ENCODE measurements around the gene KYNU. TPM values are rescaled to one million over a fixed set of nuclear protein-coding genes. Genes with fewer than 3 reads are reported as not detected.
"Not testable (repeated sequence)": the region's sequence is repeated elsewhere in the genome, so short reads cannot be mapped to it uniquely, and the experiment has no call there.

KYNU gene
- total RNA-seq, 1 experiment from 2014 or later: not detected

GRCh38 chr2:142901780-142902179 lies 24.3 kb downstream of the KYNU start:
- in situ Hi-C loops (cut with HindIII; ENCODE audit: low sequenced_read_pairs): no loop called here
- no peak for DNase-seq (ENCODE audit: low spot score)

GRCh38 chr2:142903726-142904125 lies 26.3 kb downstream of the KYNU start:
- DNase-seq (ENCODE audit: low spot score); in situ Hi-C loops (cut with HindIII; ENCODE audit: low sequenced_read_pairs): not testable (repeated sequence)

- in situ Hi-C loops (cut with HindIII; ENCODE audit: low sequenced_read_pairs): no loop called here
- no peak for DNase-seq (ENCODE audit: low spot score)
These were observed 30.2 kb downstream of the KYNU start for GRCh38 chr2:142907653-142908052.

GRCh38 chr2:142914507-142915313 lies 37.2 kb downstream of the KYNU start:
- DNase-seq (ENCODE audit: low spot score): no peak

GRCh38 chr2:142915502-142915901 lies 38.0 kb downstream of the KYNU start:
- in situ Hi-C loops (cut with HindIII; ENCODE audit: low sequenced_read_pairs): no loop called here
- no peak for DNase-seq (ENCODE audit: low spot score)

More at GRCh38 chr2:142914507-142915313, 37.2 kb downstream of the KYNU start:
- in situ Hi-C loops (cut with HindIII; ENCODE audit: low sequenced_read_pairs): no loop called here

GRCh38 chr2:142918624-142919023 lies 41.2 kb downstream of the KYNU start:
- in situ Hi-C loops (cut with HindIII; ENCODE audit: low sequenced_read_pairs): no loop called here
- no peak for DNase-seq (ENCODE audit: low spot score)

- no peak for DNase-seq (ENCODE audit: low spot score)
- in situ Hi-C loops (cut with HindIII; ENCODE audit: low sequenced_read_pairs): no loop called here
These were observed 43.1 kb downstream of the KYNU start for GRCh38 chr2:142920571-142920970.

GRCh38 chr2:142926445-142926844 lies 49.0 kb downstream of the KYNU start:
- in situ Hi-C loops (cut with HindIII; ENCODE audit: low sequenced_read_pairs): no loop called here
- no peak for DNase-seq (ENCODE audit: low spot score)

GRCh38 chr2:142930835-142931398 lies 53.5 kb downstream of the KYNU start:
- in situ Hi-C loops (cut with HindIII; ENCODE audit: low sequenced_read_pairs): no loop called here
- DNase-seq (ENCODE audit: low spot score): no peak

GRCh38 chr2:142933916-142934315 lies 56.5 kb downstream of the KYNU start:
- in situ Hi-C loops (cut with HindIII; ENCODE audit: low sequenced_read_pairs): no loop called here
- no peak for DNase-seq (ENCODE audit: low spot score)

- DNase-seq (ENCODE audit: low spot score): no peak
- in situ Hi-C loops (cut with HindIII; ENCODE audit: low sequenced_read_pairs): no loop called here
These were observed 58.2 kb downstream of the KYNU start for GRCh38 chr2:142935563-142936089.

GRCh38 chr2:142936629-142937028 lies 59.2 kb downstream of the KYNU start:
- no peak for DNase-seq (ENCODE audit: low spot score)
- in situ Hi-C loops (cut with HindIII; ENCODE audit: low sequenced_read_pairs): no loop called here

GRCh38 chr2:142937347-142937746 lies 59.9 kb downstream of the KYNU start:
- DNase-seq (ENCODE audit: low spot score): no peak
- in situ Hi-C loops (cut with HindIII; ENCODE audit: low sequenced_read_pairs): no loop called here

GRCh38 chr2:142938240-142938639 lies 60.8 kb downstream of the KYNU start:
- in situ Hi-C loops (cut with HindIII; ENCODE audit: low sequenced_read_pairs): no loop called here
- DNase-seq (ENCODE audit: low spot score): no peak

GRCh38 chr2:142940606-142941223 lies 63.3 kb downstream of the KYNU start:
- in situ Hi-C loops (cut with HindIII; ENCODE audit: low sequenced_read_pairs): no loop called here
- DNase-seq (ENCODE audit: low spot score): no peak

- in situ Hi-C loops (cut with HindIII; ENCODE audit: low sequenced_read_pairs): no loop called here
- DNase-seq (ENCODE audit: low spot score): no peak
These were observed 65.2 kb downstream of the KYNU start for GRCh38 chr2:142942690-142943089.

- no peak for DNase-seq (ENCODE audit: low spot score)
- in situ Hi-C loops (cut with HindIII; ENCODE audit: low sequenced_read_pairs): no loop called here
These were observed 66.8 kb downstream of the KYNU start for GRCh38 chr2:142944264-142944663.

GRCh38 chr2:142944721-142945120 lies 67.3 kb downstream of the KYNU start:
- in situ Hi-C loops (cut with HindIII; ENCODE audit: low sequenced_read_pairs): no loop called here

GRCh38 chr2:142946941-142947340 lies 69.5 kb downstream of the KYNU start:
- in situ Hi-C loops (cut with HindIII; ENCODE audit: low sequenced_read_pairs): no loop called here
- DNase-seq (ENCODE audit: low spot score): no peak

More at GRCh38 chr2:142944721-142945120, 67.3 kb downstream of the KYNU start:
- DNase-seq (ENCODE audit: low spot score): no peak

GRCh38 chr2:142948723-142949122 lies 71.3 kb downstream of the KYNU start:
- DNase-seq (ENCODE audit: low spot score); in situ Hi-C loops (cut with HindIII; ENCODE audit: low sequenced_read_pairs): not testable (repeated sequence)

All from G401 (cell line).